K562 (cell line): ENCODE measurements around the gene KLHL24. TPM values are rescaled to one million over a fixed set of nuclear protein-coding genes. Genes with fewer than 3 reads are reported as not detected.

Source experiments
- CTBP1 ChIP-seq: fragments of 450-650 bp; IDR thresholded peaks from 2 replicates; pipeline ENCODE4 v1.6.1; 2016; ENCODE audit warnings: borderline replicate concordance
- HDAC8 ChIP-seq: fragments of 450-650 bp; IDR thresholded peaks from 2 replicates; pipeline ENCODE4 v1.6.1; 2016; ENCODE audit warnings: mild to moderate bottlenecking, missing genetic modification characterization, moderate library complexity, missing compliant biosample characterization
- JUN ChIP-seq, 2 experiments: sonication (generic) in 1 of 2; formaldehyde crosslinking in 1 of 2; IDR thresholded peaks; 2 replicates each; pipeline versions ENCODE4 v1.6.1 to v1.8.0; 2012 to 2022; ENCODE audit warnings: borderline replicate concordance in 2 of 2, mild to moderate bottlenecking in 2 of 2, improper control_type of control experiment in 1 of 2, low read depth in 1 of 2, low read length in 1 of 2, missing genetic modification reagents in 1 of 2
- RFX5 ChIP-seq: IDR thresholded peaks from 2 replicates; pipeline ENCODE4 v1.6.1; 2011; ENCODE audit warnings: low read depth, mild to moderate bottlenecking, improper control_type of control experiment, low read length
- SMAD2 ChIP-seq: fragments of 150-350 bp; IDR thresholded peaks from 2 replicates; pipeline ENCODE4 v1.6.1; 2014; ENCODE audit warnings: low read depth, mild to moderate bottlenecking, low read length
- TFAP4 ChIP-seq: sonication (generic); formaldehyde crosslinking; IDR thresholded peaks from 2 replicates; pipeline ENCODE4 v1.8.0; 2022; ENCODE audit warnings: missing genetic modification reagents, mild to moderate bottlenecking, moderate library complexity, borderline replicate concordance
- TRIM28 ChIP-seq: fragments of 450-650 bp; IDR thresholded peaks from 2 replicates; pipeline ENCODE4 v1.6.1; 2017
- ZBTB9 ChIP-seq: fragments of 450-650 bp; formaldehyde crosslinking; IDR thresholded peaks from 2 replicates; pipeline ENCODE4 v1.4.0; 2020; ENCODE audit warnings: mild to moderate bottlenecking, moderate library complexity
- ZKSCAN3 ChIP-seq: fragments of 250-450 bp; sonication (Bioruptor Pico); IDR thresholded peaks from 2 replicates; pipeline ENCODE4 v1.4.0; 2020
- ZNF511 ChIP-seq: sonication (generic); formaldehyde crosslinking; IDR thresholded peaks from 2 replicates; pipeline ENCODE4 v1.8.0; 2022; ENCODE audit warnings: mild to moderate bottlenecking, missing genetic modification reagents
- ZNF592 ChIP-seq: fragments of 450-650 bp; IDR thresholded peaks from 2 replicates; pipeline ENCODE4 v1.6.1; 2017; ENCODE audit warnings: antibody characterized with exemption, mild to moderate bottlenecking
- polyA plus RNA-seq, 8 experiments: library from polyadenylated mRNA; depleted of rRNA in 4 of 8; stranded (reverse) in 5 of 8; unstranded in 3 of 8; fragments of >200 nt; fragmentation: Nextera tagmentation in 2 of 8; fragmentation: Illumina TruSeq in 1 of 8; extraction: Ambion mirVana in 2 of 8; extraction: Trizol in 1 of 8; gene quantifications; 2 replicates each; pipeline versions ENCODE4 v1.2.1 to v1.2.3, GENCODE V29; 2011 to 2014; ENCODE audit warnings: inconsistent platforms in 1 of 8, missing spikeins in 1 of 8
- total RNA-seq, 7 experiments: library from RNA; depleted of rRNA in 6 of 7; stranded (reverse); fragments of >200 nt in 6 of 7; fragmentation: Illumina TruSeq in 2 of 7; extraction: Trizol in 2 of 7; gene quantifications; 2 replicates each; pipeline versions ENCODE4 v1.2.1 to v1.2.3, GENCODE V29; 2011 to 2021; ENCODE audit warnings: low replicate concordance in 1 of 7
- TF ChIP-seq, protein P1 (sequence below): fragments of 250-450 bp; sonication (Bioruptor Pico); IDR thresholded peaks from 2 replicates; pipeline ENCODE4 v1.4.0; 2020; ENCODE audit warnings: mild to moderate bottlenecking, moderate library complexity
- TF ChIP-seq, protein P2 (sequence below): fragments of 450-650 bp; IDR thresholded peaks from 2 replicates; pipeline ENCODE4 v1.7.0; 2016; ENCODE audit warnings: borderline replicate concordance

Gene KLHL24
- total and polyA plus RNA-seq, 9 of the 15 experiments (the other 6 are each of a cell fraction or from before 2014, with no cell fraction given) = 3.3 to 21.2 (median 14.2) TPM

DNA sequence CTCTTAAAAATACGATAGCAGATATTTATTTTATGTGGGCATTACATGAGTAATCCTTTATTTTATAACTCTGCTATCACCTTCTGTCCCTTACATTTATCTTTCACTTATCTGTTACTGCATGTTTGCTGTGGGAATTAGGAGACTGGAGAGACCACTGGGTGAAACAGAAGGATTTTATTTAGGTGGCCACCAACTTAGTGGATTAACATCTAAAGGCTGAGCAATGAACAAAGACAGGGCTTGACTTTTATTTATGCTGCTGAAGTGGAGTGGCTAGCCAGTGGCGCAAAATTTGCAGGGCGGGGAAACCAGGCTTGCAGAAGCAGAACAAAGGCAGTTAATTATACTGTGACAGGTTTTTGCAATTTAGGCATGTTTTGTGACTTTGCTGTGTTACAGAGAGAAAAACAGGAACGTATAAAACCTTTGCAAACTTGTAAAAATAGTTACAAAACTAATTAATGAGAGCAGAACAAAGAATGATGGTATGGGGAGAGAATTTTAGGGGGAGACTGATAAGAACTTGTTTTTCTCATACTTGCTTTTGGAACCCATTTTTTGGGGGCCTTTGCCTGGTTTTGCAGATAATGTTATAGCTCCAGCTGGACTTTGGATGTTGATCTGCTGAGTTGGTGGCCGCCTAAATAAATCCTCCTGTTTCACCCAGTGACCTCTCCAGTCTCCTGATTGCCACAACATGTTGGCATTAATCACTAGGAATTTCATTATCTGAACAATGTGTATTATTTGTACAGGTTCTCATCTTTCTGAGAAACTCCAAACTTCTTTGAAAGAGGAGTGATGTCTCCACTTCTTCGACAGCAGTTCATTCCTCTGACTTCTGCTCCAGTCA lies 18.0 kb downstream of the KLHL24 start (continued):
- TF ChIP-seq ZNF511 (CRISPR knock-in tag) (no peak), ZKSCAN3 (CRISPR knock-in tag) (no peak), ZBTB9 (CRISPR knock-in tag) (no peak), SMAD2 (no peak), TFAP4 (CRISPR knock-in tag) (no peak), ZNF592 (no peak), JUN (IDR thresholded peaks at IDR 0.05; ENCODE audit: borderline replicate concordance, low read depth, low read length) (peak; percentile 48; the same call in 1 of the 2 replicates), JUN (CRISPR knock-in tag; IDR thresholded peaks at IDR 0.05; ENCODE audit: borderline replicate concordance) (no peak), TRIM28 (peak; percentile 97), CTBP1 (no peak), RFX5 (no peak), HDAC8 (tag) (no peak)
- TF ChIP-seq, protein P1, sequence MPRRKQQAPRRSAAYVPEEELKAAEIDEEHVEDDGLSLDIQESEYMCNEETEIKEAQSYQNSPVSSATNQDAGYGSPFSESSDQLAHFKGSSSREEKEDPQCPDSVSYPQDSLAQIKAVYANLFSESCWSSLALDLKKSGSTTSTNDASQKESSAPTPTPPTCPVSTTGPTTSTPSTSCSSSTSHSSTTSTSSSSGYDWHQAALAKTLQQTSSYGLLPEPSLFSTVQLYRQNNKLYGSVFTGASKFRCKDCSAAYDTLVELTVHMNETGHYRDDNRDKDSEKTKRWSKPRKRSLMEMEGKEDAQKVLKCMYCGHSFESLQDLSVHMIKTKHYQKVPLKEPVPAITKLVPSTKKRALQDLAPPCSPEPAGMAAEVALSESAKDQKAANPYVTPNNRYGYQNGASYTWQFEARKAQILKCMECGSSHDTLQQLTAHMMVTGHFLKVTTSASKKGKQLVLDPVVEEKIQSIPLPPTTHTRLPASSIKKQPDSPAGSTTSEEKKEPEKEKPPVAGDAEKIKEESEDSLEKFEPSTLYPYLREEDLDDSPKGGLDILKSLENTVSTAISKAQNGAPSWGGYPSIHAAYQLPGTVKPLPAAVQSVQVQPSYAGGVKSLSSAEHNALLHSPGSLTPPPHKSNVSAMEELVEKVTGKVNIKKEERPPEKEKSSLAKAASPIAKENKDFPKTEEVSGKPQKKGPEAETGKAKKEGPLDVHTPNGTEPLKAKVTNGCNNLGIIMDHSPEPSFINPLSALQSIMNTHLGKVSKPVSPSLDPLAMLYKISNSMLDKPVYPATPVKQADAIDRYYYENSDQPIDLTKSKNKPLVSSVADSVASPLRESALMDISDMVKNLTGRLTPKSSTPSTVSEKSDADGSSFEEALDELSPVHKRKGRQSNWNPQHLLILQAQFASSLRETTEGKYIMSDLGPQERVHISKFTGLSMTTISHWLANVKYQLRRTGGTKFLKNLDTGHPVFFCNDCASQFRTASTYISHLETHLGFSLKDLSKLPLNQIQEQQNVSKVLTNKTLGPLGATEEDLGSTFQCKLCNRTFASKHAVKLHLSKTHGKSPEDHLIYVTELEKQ (CRISPR knock-in tag) = no peak
- TF ChIP-seq, protein P2, sequence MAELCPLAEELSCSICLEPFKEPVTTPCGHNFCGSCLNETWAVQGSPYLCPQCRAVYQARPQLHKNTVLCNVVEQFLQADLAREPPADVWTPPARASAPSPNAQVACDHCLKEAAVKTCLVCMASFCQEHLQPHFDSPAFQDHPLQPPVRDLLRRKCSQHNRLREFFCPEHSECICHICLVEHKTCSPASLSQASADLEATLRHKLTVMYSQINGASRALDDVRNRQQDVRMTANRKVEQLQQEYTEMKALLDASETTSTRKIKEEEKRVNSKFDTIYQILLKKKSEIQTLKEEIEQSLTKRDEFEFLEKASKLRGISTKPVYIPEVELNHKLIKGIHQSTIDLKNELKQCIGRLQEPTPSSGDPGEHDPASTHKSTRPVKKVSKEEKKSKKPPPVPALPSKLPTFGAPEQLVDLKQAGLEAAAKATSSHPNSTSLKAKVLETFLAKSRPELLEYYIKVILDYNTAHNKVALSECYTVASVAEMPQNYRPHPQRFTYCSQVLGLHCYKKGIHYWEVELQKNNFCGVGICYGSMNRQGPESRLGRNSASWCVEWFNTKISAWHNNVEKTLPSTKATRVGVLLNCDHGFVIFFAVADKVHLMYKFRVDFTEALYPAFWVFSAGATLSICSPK = no peak
